Left hindlimb (tissue), 1 donor: ENCODE data around the gene LRIT3.
"Not testable (repeated sequence)": the region's sequence is repeated elsewhere in the genome, so short reads cannot be mapped to it uniquely, and the experiment has no call there.

Source experiments
- DNase-seq: peaks from one replicate; pipeline ENCODE4 v3.0.0-alpha.2; 2018

Gene LRIT3

DNA sequence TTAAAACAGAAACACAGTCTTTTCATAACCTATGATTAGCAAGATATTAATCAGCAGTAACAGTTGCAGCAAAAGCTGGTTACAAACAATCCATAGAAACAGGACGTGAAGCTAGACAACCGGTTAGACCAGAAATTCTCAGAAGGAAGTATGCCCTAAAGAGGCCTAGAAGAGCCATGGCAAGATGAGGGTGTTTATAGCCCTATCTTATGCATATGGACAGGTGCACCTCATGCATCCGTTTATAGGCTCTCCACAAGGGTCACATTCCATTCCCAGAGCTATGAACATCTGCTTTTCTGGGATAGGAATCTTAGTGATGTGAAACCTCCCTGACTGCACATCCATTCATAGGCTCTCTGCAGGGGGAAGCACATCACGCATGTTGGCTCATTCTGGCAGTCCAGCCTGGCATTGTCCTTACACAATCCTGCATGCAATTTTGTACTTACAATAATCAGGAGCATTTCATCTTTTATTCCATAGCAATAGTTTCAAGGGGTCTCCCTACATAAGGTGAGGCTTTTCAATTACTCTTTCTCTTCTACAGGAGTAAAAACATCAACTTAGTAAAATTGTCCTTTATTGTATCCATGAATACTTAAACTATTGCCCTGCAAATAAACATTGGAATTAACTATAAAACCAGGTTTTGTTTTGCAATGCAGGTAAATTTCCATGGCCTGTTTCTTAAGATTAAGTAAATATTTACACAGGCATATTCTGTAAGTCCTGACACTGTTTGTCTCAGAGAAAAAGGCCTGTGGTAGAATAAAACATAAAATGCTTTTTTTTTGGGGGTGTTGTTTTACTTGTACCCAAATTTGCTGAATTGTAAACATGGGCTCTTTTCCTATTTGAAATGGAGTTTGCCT is 11.8 kb downstream of the LRIT3 start:
- not testable (repeated sequence) for DNase-seq

DNA sequence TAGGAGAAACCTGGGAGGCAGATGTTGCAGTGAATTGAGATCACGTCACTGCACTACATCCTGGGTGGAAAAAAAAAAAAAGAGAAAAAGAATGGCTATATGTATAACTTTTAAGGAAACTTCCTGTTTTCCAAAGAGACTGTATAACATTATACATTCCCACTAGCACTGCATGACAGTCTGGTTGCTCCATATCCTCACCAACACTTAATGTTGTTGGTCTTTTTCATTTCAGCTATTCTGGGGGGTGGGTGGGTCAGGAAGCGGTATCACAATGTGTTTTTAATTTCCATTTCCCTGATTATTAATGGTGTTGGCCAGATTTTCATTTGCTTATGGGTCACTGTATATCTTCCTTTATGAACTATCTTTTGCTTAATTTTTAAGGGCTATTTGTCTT is 13.4 kb downstream of the LRIT3 start:
- DNase-seq = no peak

DNA sequence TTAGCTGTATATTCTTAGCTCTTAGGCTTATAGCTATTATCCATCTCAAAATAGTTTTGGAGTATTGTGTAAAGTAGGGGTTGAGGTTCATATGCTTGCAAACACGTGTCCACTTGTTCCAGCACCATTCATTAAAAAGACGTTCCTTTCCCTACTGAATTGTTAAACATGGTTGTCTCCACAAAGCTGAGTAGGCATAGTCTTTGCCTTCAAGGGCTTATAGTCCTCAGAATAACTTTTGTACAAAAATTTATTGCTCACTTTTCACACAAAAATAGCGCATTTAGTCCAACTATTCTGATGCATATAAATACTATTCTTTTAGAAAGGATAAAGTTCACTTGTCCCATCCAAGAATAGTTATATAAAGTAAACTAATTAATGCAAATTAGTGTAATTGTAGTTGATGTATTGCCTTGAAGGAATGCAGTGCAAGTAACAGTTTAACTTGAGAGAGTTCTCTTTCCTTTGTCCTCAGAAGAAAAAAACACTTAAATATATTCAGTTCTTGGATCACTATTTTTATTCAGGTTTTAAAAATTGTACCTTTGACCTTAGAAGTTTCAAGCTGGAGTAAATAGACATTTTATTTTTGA is 14.1 kb downstream of the LRIT3 start:
- DNase-seq = no peak

DNA sequence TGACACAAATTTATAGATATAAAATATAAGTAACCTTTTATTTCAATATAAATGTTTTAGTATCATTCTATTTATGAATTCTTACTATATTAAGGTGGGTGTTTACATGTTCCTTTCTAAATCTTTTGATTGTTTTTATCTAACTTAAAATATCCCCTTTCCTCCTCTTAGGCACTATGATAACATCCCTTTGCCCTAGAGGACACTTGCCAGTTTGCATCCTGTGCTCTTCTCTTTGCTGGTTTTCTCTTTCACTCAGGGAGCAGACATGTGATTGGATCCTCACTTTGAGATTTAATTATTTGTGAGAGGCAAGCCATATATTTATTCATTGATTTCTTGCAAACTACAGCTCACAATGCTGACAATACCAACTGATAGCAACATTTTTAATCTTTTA is 16.2 kb downstream of the LRIT3 start:
- DNase-seq = no peak

DNA sequence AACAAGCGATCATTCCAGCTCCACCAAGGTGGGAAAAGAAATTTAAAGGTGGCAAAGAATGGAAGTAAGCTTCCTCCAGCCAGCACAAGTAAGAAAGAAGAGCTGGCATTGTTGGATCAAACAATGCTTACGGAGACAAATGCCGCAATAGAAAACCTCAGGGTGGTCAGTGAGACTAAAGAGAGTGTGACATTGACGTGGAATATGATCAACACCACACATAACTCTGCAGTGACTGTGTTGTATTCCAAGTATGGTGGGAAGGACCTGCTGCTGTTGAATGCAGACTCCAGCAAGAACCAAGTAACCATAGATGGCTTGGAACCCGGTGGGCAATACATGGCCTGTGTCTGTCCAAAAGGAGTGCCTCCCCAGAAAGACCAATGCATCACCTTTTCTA is 22.2 kb downstream of the LRIT3 start:
- no peak for DNase-seq

DNA sequence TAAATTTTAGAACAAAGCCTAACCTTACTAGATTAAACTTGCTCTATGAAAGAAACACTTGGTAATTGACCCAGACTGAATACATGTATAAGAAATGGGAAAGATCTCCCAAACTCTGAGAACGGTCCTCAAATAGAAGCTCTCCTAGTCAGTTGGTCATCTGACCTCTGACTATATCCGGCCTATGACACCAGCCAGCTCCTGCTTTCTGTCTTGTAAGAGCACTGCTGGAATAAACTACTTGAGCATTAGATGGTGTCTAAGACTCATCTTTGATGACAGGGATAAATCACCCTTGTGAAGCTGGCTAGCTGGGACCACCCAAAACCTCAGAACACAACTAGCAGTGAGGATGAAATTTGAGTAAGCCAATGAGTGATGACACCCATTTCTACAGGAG is 24.2 kb downstream of the LRIT3 start:
- no peak for DNase-seq

DNA sequence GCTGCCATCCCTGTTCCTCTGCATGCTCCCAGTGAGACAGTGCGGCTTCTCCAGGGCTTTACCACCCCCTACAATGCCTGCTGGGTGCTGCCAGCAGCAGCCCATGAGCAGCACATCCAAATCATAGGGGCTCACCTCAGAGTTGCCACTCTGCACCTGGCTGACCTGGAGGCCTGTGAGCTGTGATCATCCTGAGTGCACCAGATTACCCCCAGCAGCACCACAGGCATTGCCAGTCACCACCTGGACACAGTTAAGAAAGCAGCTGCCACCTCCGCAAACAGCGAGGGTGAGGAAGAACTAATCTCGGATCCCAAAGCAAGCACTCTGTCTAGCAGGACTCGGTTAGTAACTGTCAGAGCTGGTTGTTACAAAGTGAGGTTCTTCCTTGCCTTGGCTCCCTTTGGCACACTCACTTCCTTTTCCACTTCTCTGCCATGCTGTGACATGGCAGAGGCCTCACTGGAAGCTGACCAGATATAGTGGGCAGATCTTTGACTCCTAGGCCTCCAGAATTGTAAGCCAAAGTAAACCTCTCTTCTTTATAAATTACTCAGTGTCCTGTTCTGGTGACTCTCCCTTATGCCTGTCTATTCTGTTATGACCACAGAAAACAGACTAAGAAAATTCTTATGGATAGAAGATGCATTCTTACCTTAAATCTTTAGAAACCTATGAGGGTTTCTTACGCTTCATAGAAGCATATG is 25.2 kb downstream of the LRIT3 start:
- no peak for DNase-seq

DNA sequence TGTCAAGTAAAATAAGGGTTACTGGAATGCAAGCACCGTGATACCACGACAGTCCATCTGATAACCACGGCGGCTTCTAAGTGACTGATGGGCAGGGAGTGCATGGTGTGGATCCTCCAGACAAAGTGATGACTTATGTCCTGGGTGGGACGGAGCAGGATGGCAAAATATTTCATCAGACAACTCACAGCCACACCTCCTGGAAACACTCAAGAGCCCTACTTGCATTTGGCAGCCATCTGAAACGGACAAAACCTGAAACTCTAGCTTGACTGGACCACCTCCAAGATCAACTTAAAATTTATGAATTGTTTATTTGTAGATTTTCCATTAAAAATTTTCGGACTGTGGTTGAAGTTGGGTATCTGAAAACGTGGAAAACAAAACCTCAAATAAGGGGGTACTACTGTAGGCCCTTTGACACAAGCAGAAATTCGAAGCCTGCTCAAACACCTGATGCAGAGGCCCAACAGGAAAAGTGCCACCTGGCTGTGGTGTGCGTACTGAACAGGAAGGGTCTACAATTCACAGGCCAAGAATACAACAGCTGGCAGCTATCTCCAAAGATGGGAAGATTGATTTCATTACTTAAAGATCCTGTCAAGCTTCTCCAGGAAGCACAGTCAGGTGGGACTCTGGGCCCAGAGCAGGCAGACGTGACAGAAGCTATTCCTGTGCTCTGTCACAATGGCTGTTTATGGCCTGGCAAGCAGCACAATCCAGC is 26.0 kb downstream of the LRIT3 start:
- DNase-seq = no peak

DNA sequence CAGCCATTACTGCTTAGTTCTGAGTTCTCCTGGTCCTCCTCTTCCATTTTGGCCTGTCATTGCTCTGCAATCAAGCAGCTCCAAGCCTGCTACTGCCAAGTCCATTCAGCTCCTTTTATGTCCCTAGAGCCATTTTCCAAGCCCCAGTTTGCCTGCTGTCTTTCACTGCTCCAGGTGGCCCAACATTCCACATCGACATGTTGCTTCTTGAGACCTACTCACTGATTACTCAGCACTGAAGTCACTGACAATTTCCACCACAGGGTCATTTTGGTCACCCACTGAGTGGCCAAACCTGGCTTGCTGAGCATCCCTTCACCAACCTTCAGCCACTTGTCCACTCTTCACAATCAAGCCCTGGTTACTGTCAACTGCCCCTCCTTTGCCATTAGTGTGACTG is 27.2 kb downstream of the LRIT3 start:
- no peak for DNase-seq

DNA sequence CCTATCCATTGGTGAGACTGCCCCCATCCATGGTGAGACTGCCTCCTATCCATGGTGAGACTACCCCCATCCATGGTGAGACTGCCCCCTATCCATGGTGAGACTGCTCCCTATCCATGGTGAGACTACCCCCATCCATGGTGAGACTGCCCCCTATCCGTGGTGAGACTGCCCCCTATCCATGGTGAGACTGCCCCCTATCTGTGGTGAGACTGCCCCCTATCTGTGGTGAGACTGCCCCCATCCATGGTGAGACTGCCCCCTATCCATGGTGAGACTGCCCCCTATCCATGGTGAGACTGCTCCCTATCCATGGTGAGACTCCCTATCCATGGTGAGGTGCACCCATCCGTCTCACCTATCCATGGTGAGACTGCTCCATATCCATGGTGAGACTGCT is 27.6 kb downstream of the LRIT3 start:
- DNase-seq = not testable (repeated sequence)

DNA sequence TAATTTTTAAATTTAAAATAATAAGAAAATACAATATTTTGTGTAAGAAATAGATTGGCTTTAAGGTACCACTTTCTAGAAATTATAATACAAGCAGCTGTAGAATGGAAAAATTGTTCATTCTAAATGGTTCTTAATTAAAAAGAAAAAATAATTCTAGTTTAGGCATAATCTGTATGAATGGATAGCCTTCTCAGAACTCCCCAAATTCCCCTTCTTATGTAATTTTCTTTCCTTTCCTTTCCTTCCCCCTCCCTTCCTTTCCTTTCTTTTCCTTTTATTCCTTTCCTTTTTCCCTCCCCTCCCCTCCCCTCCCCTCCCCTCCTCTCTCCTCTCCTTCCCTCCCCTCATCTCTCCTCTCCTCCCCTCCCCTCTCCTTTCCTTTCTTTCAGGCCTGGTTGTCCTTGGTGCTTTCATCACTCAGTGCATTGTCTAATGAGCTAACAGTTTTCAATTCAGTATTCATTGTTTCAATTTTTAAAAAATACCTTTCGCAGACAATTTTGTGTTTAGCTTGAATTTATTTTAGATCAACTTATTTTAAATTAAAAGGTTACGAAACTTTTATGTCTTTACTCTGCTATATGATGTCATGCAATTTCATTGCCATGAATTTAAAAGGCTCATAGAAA is 28.8 kb downstream of the LRIT3 start:
- no peak for DNase-seq

DNA sequence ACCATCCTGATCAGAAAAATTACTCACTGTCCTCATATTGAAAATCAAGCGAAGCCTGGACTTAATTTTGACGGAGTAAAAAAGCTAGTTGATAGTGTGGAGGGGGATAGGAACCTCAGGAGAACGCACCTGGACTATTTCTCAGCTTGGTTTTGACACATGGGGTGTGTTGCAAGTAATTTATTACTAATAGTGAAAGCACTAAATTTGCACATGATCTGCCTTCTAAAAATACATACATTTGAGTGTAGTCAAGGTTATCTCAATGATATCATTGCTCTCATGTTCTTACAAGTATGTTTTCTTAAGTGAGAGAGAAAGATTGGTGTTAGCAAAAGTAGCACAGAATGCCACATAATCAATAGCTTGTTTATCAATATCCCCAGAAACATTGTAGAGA is 29.5 kb downstream of the LRIT3 start:
- DNase-seq = no peak

DNA sequence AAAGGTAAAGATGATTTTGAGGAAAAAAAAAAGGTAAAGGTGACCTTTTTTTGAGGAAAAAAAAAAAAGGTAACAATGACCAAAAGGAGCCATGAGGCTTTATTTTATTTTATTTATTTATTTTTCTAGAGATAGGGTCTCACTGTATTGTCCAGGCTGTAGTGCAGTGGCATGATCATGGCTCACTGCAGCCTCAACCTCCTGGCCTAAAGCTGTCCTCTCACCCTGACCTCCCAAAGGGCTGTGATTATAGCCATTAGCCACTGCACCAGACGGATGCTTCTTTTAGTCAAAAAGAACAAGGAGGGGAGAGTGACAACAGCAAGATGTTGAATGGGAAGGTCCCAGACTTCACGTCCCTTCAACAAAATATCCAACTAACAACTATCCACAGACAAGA is 30.4 kb downstream of the LRIT3 start:
- no peak for DNase-seq

DNA sequence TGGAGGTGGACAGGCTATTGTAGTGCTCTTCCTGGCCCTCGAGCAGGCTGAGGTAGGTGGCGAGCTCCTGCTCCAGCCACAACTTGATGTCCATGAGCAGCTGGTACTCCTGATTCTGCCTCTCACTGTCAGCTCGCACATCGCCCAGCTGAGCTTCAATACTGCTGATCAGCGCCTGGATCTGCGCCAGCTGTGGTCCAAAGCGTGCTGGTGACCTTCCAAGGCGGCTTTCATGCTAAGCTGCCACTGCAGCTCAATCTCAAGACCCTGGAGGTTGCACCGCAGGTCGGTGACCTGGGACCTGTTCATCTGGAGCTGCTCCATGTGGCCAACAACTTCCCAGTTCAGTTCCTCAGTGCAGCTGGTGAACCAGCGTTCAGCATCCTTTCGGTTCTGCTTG is 31.2 kb downstream of the LRIT3 start:
- no peak for DNase-seq

DNA sequence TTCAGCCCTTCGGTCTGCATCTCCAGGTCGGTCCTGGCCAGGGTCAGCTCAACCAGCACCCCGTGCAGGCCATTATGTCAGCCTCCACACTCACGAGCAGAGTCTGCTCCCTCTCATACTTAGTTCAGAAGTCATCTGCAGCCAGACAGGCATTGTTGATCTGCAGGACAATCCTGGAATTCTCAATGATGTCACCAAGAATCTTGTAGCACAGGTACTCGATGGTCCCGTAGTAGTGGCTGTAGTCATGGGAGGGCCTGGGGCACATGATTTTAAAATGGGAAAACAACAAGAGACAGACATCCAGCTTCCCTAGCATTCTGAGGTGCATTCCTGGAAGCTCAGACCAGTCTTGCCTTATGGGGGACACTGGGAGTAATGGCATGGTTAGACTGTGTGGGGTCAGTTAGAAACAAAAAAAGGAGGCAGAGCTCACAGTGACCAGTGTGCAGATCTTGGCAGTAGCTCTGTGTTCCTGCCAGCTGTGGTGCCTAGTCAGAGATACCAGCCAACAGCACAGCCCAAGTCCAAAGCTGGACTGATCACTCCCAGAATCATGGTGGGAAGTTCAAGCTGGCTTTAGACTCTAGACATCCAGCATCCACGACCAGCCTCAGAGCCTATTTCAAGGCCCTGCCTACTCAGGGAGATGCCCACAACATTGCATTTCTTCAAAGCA is 31.9 kb downstream of the LRIT3 start:
- no peak for DNase-seq

DNA sequence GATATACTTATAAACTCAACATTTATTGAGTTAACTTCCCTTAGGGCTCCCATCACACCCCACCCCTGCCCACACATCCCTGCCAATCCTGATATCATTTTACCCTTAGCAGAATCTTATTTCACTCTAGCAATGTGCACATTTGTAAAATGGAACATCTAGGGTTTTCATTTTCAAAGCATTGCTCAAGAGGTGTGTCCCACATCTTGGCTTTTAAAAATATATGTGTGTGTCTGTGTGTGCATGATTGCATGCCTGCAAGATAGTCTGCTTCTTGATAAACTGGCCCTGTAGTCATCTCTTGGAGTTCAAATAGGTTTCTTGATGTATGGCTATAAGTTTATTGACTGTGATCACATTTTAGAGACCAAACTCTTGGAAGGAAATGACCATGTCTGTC is 38.4 kb downstream of the LRIT3 start:
- no peak for DNase-seq

DNA sequence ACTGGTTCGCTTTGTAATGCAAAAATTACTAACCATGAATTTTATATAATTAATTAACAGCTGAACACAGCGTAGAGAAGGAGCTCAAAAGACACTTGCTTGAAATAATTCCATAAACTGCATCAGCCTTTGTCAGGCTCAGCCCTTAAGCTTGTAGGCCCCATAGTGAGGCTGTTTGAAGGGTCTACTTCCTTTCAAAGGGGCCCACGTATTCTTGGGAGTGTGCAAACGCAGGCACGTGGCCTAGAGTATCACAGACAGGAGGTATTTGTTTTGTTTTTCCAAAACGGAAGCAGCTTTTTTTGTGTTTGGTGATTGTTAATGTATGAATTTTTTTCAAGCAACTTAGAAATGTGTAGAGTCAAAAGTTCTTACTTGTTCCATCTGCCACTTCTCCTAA is 39.2 kb downstream of the LRIT3 start:
- DNase-seq = no peak

DNA sequence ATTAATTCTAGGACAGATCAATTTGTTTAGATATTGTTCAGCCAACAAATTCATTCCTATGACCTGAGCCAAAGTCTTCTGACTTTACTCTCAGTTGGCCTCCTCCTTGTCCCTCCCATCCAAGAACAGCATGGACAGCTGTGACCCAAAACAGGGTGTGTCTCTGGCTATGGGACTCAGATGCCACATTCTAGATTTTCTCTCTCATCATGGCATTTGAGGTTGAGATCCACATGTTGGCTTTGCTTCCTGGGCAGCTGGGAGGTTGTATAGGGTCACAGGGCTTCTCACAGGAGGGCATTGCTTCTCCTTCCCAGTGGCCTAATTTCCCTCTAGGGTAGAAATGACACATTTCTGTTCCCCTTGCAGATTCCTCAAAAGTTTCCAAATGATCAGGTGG is 42.2 kb downstream of the LRIT3 start:
- no peak for DNase-seq

DNA sequence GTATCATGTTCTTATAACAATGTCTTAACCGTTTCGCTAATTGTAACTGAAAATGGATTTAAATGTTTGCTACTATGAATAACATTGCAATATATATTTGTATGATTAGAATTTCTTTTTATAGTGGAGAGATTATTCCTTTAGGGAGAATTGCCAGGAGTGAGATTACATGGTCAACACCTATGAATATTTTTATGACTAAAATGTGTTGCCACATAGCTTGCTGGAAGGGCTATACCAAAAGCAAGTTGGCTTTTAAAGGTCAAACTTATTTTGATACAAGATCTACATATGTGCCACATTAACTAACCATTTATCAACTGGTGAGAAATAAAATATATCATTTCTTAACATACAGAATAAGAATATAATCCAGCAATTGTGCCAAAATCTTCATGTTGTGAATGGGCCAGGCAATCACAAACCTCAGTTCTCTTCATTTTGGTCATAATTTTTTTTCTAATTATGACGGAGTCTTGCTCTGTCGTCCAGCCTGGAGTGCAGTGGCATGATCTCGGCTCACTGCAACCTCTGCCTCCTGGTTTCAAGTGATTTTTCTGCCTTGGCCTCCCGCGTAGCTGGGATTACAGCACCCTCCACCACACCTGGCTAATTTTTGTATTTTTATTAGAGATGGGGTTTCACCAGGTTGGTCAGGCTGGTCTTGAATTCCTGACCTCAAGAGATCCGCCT is 54.8 kb downstream of the LRIT3 start:
- DNase-seq = no peak

DNA sequence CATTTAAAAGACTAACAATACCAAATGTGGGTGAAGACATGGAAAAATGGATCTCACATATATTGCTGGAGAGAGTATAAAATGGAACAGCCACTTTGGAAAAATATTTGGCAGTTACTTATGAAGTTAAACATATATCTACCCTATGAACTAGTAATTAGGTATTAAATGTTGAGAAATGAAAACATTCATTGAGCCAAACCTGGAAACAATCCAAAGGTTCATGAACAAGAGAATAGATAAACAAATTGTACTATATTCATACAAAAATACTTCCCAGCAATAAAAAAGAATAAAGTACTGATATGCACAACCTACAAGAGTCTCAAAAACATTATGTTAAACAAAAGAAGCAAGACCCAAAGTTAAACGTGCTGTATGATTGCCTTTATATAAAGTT is 60.8 kb downstream of the LRIT3 start:
- DNase-seq = no peak

DNA sequence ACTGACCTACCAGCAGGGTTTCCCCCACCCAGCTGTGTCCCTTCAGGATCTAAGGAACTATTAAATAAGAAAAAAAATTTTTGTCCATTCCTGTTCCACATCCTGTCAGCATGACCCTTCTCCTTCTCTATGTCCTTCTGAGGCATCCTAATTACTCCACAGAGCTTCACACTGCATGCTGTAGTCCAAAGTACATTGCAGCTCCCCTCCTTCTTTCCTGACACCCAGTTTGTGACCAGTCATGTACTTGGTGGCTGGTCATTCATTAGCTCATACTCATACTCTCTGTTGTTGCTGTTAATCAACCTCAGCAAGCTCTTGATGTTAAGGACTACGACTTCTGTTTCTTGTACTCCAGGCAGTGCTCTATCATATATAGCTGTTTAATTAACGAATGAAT is 62.3 kb downstream of the LRIT3 start:
- DNase-seq = no peak
